ENCODE data around the gene CES5A.

- TF ChIP-seq CTCF (IDR thresholded peaks at IDR 0.05; ENCODE audit: low read depth, low read length, poor library complexity, severe bottlenecking) (no peak), EZH2phosphoT487 (IDR thresholded peaks at IDR 0.05; ENCODE audit: borderline replicate concordance, low read length) (no peak)
Observed at GRCh38 chr16:55899857-55900256, 24.7 kb upstream of the CES5A start.

Measured in DOHH2 (cell line).